Activated CD8-positive, alpha-beta T cell treated with anti-CD3 and anti-CD28 coated beads, Interleukin-2, amount 10 ng/mL, durations not matched to agents 7 days and 5 days (primary cell): Measurements from ENCODE around the gene IP6K2. TPM values are rescaled to one million over a fixed set of nuclear protein-coding genes. Genes with fewer than 3 reads are reported as not detected.
"Not testable (repeated sequence)": the region's sequence is repeated elsewhere in the genome, so short reads cannot be mapped to it uniquely, and the experiment has no call there.

Experiments
- ATAC-seq: fragments of 150-1000 bp; cut with Tn5 transposase; one replicate; pipeline ENCODE4 v1.10.0; 2021; ENCODE audit warnings: moderate library complexity
- CTCF ChIA-PET: fragments of 350-600 bp; sonication (Branson Sonifier 250); formaldehyde crosslinking; loops from one replicate; lab custom pipeline; 2021; ENCODE audit warnings: antibody characterized with exemption; lab: Charles Lee
- POLR2A ChIA-PET: fragments of 350-600 bp; sonication (Branson Sonifier 250); formaldehyde crosslinking; loops from one replicate; lab custom pipeline; 2021; ENCODE audit warnings: antibody characterized with exemption; lab: Charles Lee
- DNase-seq: peaks from one replicate; pipeline ENCODE4 v3.0.0-alpha.2; 2020
- H3K27ac Mint-ChIP-seq: one replicate; pipeline ENCODE4 v1.8.0; 2021; ENCODE audit warnings: mild to moderate bottlenecking, mixed read lengths
- H3K27me3 Mint-ChIP-seq: one replicate; pipeline ENCODE4 v1.8.0; 2021; ENCODE audit warnings: low read depth, mixed read lengths
- H3K36me3 Mint-ChIP-seq: one replicate; pipeline ENCODE4 v1.8.0; 2021; ENCODE audit warnings: low read depth, mixed read lengths
- H3K4me1 Mint-ChIP-seq: one replicate; pipeline ENCODE4 v1.8.0; 2021; ENCODE audit warnings: low read depth, mixed read lengths
- H3K4me3 Mint-ChIP-seq: one replicate; pipeline ENCODE4 v1.8.0; 2021; ENCODE audit warnings: mild to moderate bottlenecking, mixed read lengths
- H3K9me3 Mint-ChIP-seq: one replicate; pipeline ENCODE4 v1.8.0; 2022; ENCODE audit warnings: mixed read lengths; ENCODE audit not compliant: insufficient read depth
- total RNA-seq, 2 experiments: library from RNA; stranded (reverse); gene quantifications; one replicate each; pipeline ENCODE4 v1.2.3, GENCODE V29; 2021

Gene IP6K2
- total RNA-seq, 2 experiments from 2014 or later: 49.6 to 50.4 TPM

- POLR2A ChIA-PET: no interaction called here
- H3K27me3 Mint-ChIP-seq: no peaks in the 10 kb centered on the region
- CTCF ChIA-PET: no interaction called here
- H3K4me1 Mint-ChIP-seq: no peaks in the 10 kb centered on the region
- ATAC-seq: no peak
- no peak overlapping the region for H3K27ac Mint-ChIP-seq
- H3K4me3 Mint-ChIP-seq: no peak overlapping the region
- H3K36me3 Mint-ChIP-seq: peaks cover 6% of the 10 kb centered on the region
- no peaks in the 10 kb centered on the region for H3K9me3 Mint-ChIP-seq
- no peak for DNase-seq
Observed at GRCh38 chr3:48743773-48744172, 26.8 kb upstream of the IP6K2 start.

GRCh38 chr3:48741226-48741625 is 24.2 kb upstream of the IP6K2 start:
- not testable (repeated sequence) for H3K27me3 Mint-ChIP-seq, H3K4me1 Mint-ChIP-seq, ATAC-seq, DNase-seq, H3K27ac Mint-ChIP-seq, H3K4me3 Mint-ChIP-seq, H3K36me3 Mint-ChIP-seq, H3K9me3 Mint-ChIP-seq
- POLR2A ChIA-PET: interaction anchor here (1.6 kb wide), 1 partner anchor 24 kb away, joined by 4 read pairs; the partner anchor contains the start of gene IP6K2
- CTCF ChIA-PET: interaction anchor here (1.2 to 3.2 kb wide), 3 partner anchors 10 to 210 kb away, joined by 5 to 19 read pairs (median 12); no protein-coding TSS in a partner anchor

- Mint-ChIP-seq H3K27me3 (no peaks in the 10 kb centered on the region), H3K27ac (no peak overlapping the region), H3K4me3 (no peak overlapping the region), H3K4me1 (peaks cover 3% of the 10 kb centered on the region), H3K36me3 (no peaks in the 10 kb centered on the region), H3K9me3 (no peaks in the 10 kb centered on the region)
- ChIA-PET POLR2A (interaction anchor here (1.0 to 1.6 kb wide), 2 partner anchors 23 to 354 kb away, joined by 3 to 4 read pairs; partner anchors contain the start of gene IP6K2), CTCF (interaction anchor here (0.7 to 3.2 kb wide), 27 partner anchors 9 to 440 kb away, joined by 3 to 19 read pairs (median 4); partner anchors contain the start of genes ARIH2, IP6K2, NCKIPSD and SLC25A20)
- ATAC-seq: peak; percentile 94
- peak; percentile 65 for DNase-seq
Observed at GRCh38 chr3:48739955-48740823, 23.2 kb upstream of the IP6K2 start.

GRCh38 chr3:48739617-48739954 is 22.6 kb upstream of the IP6K2 start:
- H3K4me3 Mint-ChIP-seq: no peak overlapping the region
- H3K27me3 Mint-ChIP-seq: no peaks in the 10 kb centered on the region
- no peaks in the 10 kb centered on the region for H3K36me3 Mint-ChIP-seq
- no peaks in the 10 kb centered on the region for H3K9me3 Mint-ChIP-seq
- CTCF ChIA-PET: interaction anchor here (0.7 to 3.2 kb wide), 26 partner anchors 8 to 440 kb away, joined by 3 to 19 read pairs (median 4); partner anchors contain the start of genes ARIH2, IP6K2, NCKIPSD and SLC25A20
- H3K4me1 Mint-ChIP-seq: peaks cover 3% of the 10 kb centered on the region
- DNase-seq (no peak), ATAC-seq (peak; percentile 15)
- POLR2A ChIA-PET: interaction anchor here (0.6 to 1.6 kb wide), 3 partner anchors 23 to 355 kb away, joined by 3 to 4 read pairs (median 3); partner anchors contain the start of genes IP6K2 and PRKAR2A
- H3K27ac Mint-ChIP-seq: no peak overlapping the region

GRCh38 chr3:48738926-48739616 is 22.1 kb upstream of the IP6K2 start:
- ChIA-PET CTCF (interaction anchor here (0.7 to 3.2 kb wide), 24 partner anchors 8 to 439 kb away, joined by 3 to 19 read pairs (median 4); partner anchors contain the start of genes ARIH2, IP6K2, SLC25A20 and WDR6), POLR2A (interaction anchor here (0.6 to 1.0 kb wide), 2 partner anchors 109 to 355 kb away, joined by 3 read pairs; partner anchors contain the start of gene PRKAR2A)
- no peak for DNase-seq
- Mint-ChIP-seq H3K4me1 (peaks cover 3% of the 10 kb centered on the region), H3K27ac (no peak overlapping the region), H3K36me3 (no peaks in the 10 kb centered on the region), H3K9me3 (no peaks in the 10 kb centered on the region), H3K4me3 (no peak overlapping the region), H3K27me3 (no peaks in the 10 kb centered on the region)
- no peak for ATAC-seq

- no peak overlapping the region for H3K4me3 Mint-ChIP-seq
- H3K27me3 Mint-ChIP-seq: no peaks in the 10 kb centered on the region
- peaks cover 3% of the 10 kb centered on the region for H3K4me1 Mint-ChIP-seq
- POLR2A ChIA-PET: no interaction called here
- H3K9me3 Mint-ChIP-seq: no peaks in the 10 kb centered on the region
- no peak for DNase-seq
- CTCF ChIA-PET: interaction anchor here (0.7 to 3.2 kb wide), 2 partner anchors 213 to 217 kb away, joined by 3 to 19 read pairs; no protein-coding TSS in a partner anchor
- no peaks in the 10 kb centered on the region for H3K36me3 Mint-ChIP-seq
- no peak overlapping the region for H3K27ac Mint-ChIP-seq
- no peak for ATAC-seq
Observed at GRCh38 chr3:48738144-48738536, 21.1 kb upstream of the IP6K2 start.

- POLR2A ChIA-PET: interaction anchor here (0.5 kb wide), 1 partner anchor 67 kb away, joined by 3 read pairs; no protein-coding TSS in a partner anchor
- not testable (repeated sequence) for H3K27ac Mint-ChIP-seq, H3K4me1 Mint-ChIP-seq, H3K36me3 Mint-ChIP-seq, ATAC-seq, H3K27me3 Mint-ChIP-seq, H3K4me3 Mint-ChIP-seq, DNase-seq, H3K9me3 Mint-ChIP-seq
- CTCF ChIA-PET: interaction anchor here (1.0 to 1.1 kb wide), 4 partner anchors 20 to 278 kb away, joined by 3 to 4 read pairs (median 4); partner anchors contain the start of gene NCKIPSD
Observed at GRCh38 chr3:48735075-48735767, 18.2 kb upstream of the IP6K2 start.

GRCh38 chr3:48734541-48734940 is 17.5 kb upstream of the IP6K2 start:
- DNase-seq, H3K27me3 Mint-ChIP-seq, H3K27ac Mint-ChIP-seq, H3K4me1 Mint-ChIP-seq, POLR2A ChIA-PET, ATAC-seq, H3K4me3 Mint-ChIP-seq, H3K36me3 Mint-ChIP-seq, CTCF ChIA-PET, H3K9me3 Mint-ChIP-seq: not testable (repeated sequence)

- POLR2A ChIA-PET, ATAC-seq, H3K27ac Mint-ChIP-seq, H3K27me3 Mint-ChIP-seq, H3K36me3 Mint-ChIP-seq, H3K9me3 Mint-ChIP-seq, CTCF ChIA-PET, H3K4me3 Mint-ChIP-seq, H3K4me1 Mint-ChIP-seq, DNase-seq: not testable (repeated sequence)
Observed at GRCh38 chr3:48733752-48734518, 16.9 kb upstream of the IP6K2 start.

- Mint-ChIP-seq H3K27ac (no peak overlapping the region), H3K9me3 (no peaks in the 10 kb centered on the region)
- CTCF ChIA-PET: no interaction called here
Observed at GRCh38 chr3:48727511-48727910, 10.5 kb upstream of the IP6K2 start.

More at GRCh38 chr3:48727511-48727910, 10.5 kb upstream of the IP6K2 start:
- DNase-seq: no peak
- H3K4me1 Mint-ChIP-seq: no peaks in the 10 kb centered on the region
- no peaks in the 10 kb centered on the region for H3K36me3 Mint-ChIP-seq
- peaks cover 8% of the 10 kb centered on the region for H3K27me3 Mint-ChIP-seq
- POLR2A ChIA-PET: interaction anchor here (0.6 kb wide), 1 partner anchor 238 kb away, joined by 3 read pairs; no protein-coding TSS in a partner anchor
- H3K4me3 Mint-ChIP-seq: no peak overlapping the region
- no peak for ATAC-seq
